NCI-H1436 treated with DMSO at 0.1 percent for 48 hours (cell line): Measurements from ENCODE around the gene EXD3.
"Not testable (repeated sequence)": the region's sequence is repeated elsewhere in the genome, so short reads cannot be mapped to it uniquely, and the experiment has no call there.

Experiments used
- DNase-seq: peaks from one replicate; lab custom pipeline; 2025; lab: John Stamatoyannopoulos, UW

Gene EXD3

GRCh38 chr9:137422604-137423513 lies at the start of gene EXD3, which contains the start of gene NOXA1:
TSS of gene EXD3 (minus strand) at chr9:137423162. CDS start at chr9:137395357, 27,805 bp downstream.
TSS of gene NOXA1 (plus strand) at chr9:137423393. CDS start at chr9:137423530, 137 bp downstream.
- DNase-seq: peak; percentile 29

GRCh38 chr9:137470785-137471184 lies 47.8 kb upstream of the EXD3 start:
- no peak for DNase-seq

- DNase-seq: no peak
Measured at GRCh38 chr9:137467896-137468295, 44.9 kb upstream of the EXD3 start.

- no peak for DNase-seq
Measured at GRCh38 chr9:137467161-137467581, 44.2 kb upstream of the EXD3 start.

- not testable (repeated sequence) for DNase-seq
Measured at GRCh38 chr9:137466389-137467085, 43.6 kb upstream of the EXD3 start.

- no peak for DNase-seq
Measured at GRCh38 chr9:137465720-137466388, 42.9 kb upstream of the EXD3 start.

- DNase-seq: no peak
Measured at GRCh38 chr9:137465000-137465719, 42.2 kb upstream of the EXD3 start.

- no peak for DNase-seq
Measured at GRCh38 chr9:137464291-137464999, 41.5 kb upstream of the EXD3 start.

- no peak for DNase-seq
Measured at GRCh38 chr9:137463931-137464290, 40.9 kb upstream of the EXD3 start.

GRCh38 chr9:137462986-137463930 lies 40.3 kb upstream of the EXD3 start:
- no peak for DNase-seq

- no peak for DNase-seq
Measured at GRCh38 chr9:137462396-137462985, 39.5 kb upstream of the EXD3 start.

GRCh38 chr9:137461663-137462395 lies 38.9 kb upstream of the EXD3 start:
- DNase-seq: no peak

- no peak for DNase-seq
Measured at GRCh38 chr9:137461316-137461662, 38.3 kb upstream of the EXD3 start.

GRCh38 chr9:137460363-137461315 lies 37.7 kb upstream of the EXD3 start:
- no peak for DNase-seq

- no peak for DNase-seq
Measured at GRCh38 chr9:137459601-137460362, 36.8 kb upstream of the EXD3 start.

- DNase-seq: peak; percentile 9
Measured at GRCh38 chr9:137459152-137459600, 36.2 kb upstream of the EXD3 start, which contains the start of gene NSMF. TSS of gene NSMF (minus strand) at chr9:137459334. CDS start at chr9:137459102, 232 bp downstream.
